Measurements from ENCODE around the gene MAPK4.
"Not testable (repeated sequence)": the region's sequence is repeated elsewhere in the genome, so short reads cannot be mapped to it uniquely, and the experiment has no call there.

MAPK4 gene

DNA sequence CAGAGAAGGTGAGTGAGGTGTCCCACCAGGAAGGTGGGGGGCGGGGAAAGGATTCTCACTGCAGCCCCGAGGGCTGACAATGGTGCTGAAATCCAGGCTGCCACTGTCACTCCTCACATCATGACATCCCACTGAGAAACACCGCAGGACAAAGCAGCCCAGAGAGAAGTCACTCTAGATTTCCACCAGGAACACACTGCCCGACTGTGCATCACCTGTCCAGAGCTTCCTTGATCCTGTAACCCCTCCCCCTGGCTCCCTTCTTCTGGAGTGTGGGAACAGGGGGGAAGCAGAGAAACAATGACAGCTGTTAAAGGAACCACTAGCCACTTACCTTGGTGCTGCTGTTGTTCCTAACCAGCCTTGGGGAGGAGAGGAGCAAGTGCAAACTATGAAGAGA, 190.1 kb downstream of the MAPK4 start:
- DNase-seq (ENCODE audit: low read depth, low spot score), result no peak

DNA sequence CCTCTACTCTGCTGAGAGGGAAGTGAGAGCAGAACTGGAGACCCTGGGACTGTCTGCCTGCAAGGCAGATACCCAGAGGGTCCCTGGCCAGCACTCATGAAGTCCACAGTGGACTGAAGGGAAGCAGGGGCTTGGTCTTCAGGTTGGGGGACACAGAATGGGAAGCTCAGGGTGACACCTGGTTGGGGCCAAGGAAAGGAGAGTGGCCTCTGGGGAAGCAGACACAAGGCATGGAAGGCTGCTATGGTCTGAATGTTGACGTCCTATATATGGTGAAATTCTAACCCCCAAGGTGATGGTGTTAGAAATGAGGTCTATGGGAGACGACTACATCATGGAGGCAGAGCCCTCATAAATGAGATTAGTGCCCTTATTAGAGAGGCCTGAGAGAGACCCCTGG, 190.7 kb downstream of the MAPK4 start:
- no peak for DNase-seq (ENCODE audit: low read depth, low spot score)

DNA sequence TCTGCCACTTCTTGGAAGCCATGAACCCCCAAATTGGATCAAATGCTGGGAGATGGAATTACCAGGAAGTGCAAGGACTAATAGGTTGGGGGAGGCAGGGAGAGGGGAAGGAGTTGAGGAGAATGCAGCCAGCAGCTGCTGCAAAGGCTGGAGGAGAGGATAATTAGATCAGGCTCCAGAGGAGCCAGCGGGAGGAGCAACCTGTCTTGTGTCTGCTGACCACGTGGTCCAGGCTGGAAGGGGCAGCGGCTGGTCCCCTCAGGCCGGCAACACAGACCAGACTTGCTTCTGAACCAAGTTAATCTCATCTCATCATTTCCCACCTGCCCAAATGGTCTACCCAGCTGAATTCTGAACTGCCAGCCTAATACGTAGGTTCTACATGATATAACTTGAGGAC, 191.6 kb downstream of the MAPK4 start:
- DNase-seq (ENCODE audit: low read depth, low spot score), result no peak

DNA sequence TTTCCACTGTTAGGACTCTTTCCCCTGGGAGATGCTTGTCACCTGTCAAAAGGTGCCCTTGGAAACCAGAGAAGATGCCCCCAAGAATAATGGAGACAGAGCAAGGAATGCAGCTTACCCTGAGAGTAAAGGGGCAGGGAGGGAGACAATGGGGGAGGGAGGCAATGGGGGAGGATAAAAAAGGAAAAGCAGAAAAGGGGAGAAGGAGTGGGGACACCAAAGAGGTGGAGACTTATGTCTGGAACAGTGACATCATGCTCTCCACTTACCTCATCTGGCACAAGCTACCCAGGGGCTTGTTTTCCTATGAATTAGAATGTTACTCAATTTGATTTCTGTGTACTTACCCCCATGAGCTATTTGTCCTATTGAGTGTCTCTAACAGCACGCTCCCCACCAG, 192.1 kb downstream of the MAPK4 start:
- no peak for DNase-seq (ENCODE audit: low read depth, low spot score)

DNA sequence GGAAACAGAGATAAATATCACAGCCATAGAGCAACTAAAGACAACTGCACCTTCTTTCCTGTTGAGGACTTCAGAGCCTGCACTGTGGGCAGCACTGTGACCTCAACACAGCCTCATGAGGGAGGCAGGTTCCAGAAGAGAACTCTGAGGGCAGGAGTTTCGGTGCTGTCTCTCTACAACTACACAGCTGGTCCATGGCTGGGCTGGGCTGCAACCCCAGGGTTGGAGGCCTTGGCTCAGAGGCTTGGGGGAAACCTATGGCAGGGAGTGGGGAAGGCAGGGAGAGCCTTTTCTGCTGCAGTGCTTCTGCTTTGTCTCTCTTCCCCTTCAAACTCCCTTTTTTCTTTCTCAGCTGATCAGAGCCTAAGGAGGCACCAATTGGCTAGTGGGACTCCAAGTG, 193.4 kb downstream of the MAPK4 start:
- DNase-seq (ENCODE audit: low read depth, low spot score), result no peak

DNA sequence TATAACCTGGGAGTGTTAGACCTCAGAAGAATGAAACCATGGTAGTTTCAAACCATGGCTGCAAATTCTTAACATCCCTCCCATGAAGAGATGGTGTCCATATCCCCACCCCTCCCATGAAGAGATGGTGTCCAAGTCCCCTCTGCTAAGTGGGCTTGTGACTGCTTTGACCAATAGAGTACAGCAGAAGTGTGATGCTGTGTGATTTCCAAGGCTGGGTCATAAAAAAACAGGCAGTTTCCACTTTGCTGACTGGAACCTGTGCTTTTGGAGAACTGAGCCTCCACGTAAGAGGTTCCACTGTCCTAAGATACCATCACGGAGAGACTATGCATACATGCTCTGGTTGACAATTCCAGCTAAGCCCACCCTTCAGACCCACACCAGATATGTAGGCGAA, 194.4 kb downstream of the MAPK4 start:
- DNase-seq (ENCODE audit: low read depth, low spot score), result no peak

DNA sequence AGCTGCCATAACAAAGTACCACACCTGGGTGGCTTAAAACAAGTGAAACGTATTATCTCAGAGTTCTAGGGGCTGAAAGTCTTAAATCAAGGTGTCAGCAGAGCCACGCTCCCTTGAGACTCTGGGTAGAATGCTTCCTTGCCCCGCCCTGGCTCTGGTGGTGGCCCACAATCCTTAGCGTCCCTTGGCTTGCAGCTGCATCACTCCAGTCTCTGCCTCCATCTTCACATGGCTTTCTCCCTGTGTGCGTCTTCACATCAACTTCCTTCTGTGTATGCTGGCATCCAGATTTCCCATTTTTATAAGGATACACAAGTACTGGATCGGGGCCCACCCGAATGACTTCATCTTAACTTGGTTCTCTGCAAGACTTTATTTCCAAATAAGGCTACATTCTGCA, 197.5 kb downstream of the MAPK4 start:
- DNase-seq (ENCODE audit: low read depth, low spot score), result no peak

DNA sequence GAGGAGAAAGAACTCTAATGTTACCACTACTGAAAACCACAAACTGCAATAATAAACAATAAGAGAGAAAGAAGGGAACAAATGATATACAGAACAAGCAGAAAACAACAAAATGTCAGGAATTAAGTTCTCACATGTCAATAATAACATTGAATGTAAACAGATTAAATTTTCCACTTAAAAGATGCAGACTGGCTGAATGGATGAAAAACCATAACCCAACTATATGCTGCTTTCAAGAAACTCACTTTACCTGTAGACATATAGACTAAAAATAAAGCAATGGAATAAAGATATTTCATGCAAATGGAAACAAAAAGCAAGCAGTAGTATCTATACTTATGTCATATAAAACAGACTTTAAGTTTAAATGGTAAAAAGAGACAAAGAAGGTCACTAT, 209.6 kb downstream of the MAPK4 start:
- no peak for DNase-seq (ENCODE audit: low read depth, low spot score)

DNA sequence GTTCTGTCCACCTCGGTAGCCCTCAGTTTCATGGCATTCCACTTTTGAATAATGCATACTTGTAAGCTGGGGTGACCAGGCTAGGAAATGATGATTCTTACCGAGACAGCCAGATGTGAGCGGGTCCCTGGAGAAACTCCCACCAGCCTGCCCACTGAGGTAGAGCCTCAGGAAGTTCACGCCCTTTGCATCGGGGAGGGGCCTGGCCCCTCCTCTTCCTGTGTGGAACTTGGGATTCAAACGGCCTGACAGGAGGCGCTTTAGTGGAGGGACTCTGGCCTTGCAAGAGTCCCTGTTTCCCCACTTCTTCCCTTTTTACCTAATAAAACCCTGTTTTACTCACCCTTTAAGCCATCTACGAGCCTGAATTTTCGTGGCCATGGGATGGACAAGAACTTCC, 215.3 kb downstream of the MAPK4 start:
- no peak for DNase-seq (ENCODE audit: low read depth, low spot score)

DNA sequence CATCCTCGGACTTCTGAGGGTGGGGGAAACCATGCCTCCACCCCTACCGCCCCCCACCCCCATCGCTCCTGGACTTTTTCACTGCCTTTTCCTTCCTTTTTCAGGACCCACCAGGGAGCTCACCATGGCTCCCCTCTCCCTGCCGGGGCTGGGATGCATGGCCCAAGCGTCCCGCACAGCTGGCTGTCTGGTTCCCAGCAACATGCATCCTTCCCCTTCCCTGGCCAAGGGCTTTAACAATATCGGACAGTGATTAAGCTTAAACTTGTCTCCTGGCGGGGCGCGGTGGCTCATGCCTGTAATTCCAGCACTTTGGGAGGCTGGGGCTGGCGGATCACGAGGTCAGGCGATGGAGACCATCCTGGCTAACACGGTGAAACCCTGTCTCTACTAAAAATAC, 215.8 kb downstream of the MAPK4 start:
- DNase-seq (ENCODE audit: low read depth, low spot score), result no peak

DNA sequence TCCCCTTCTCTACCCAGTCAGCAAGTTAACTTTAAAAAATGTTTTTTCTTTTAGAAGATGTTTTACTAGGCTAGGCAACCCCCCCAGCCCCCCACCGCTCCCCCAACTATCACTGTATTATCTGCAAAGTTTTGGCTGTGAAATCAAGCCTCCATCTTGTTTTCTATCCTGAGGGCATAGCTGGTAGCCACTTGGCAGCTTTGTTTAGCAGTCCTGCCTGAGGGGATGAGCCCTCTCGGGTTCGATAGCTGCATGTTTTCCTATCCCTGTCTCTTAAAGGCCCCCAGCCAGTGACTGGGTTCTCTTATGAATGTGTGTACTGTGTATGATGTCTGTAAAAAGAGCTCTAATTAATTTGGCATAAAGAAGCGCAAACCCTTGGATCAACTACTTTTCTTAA, 216.5 kb downstream of the MAPK4 start:
- DNase-seq (ENCODE audit: low read depth, low spot score), result no peak

DNA sequence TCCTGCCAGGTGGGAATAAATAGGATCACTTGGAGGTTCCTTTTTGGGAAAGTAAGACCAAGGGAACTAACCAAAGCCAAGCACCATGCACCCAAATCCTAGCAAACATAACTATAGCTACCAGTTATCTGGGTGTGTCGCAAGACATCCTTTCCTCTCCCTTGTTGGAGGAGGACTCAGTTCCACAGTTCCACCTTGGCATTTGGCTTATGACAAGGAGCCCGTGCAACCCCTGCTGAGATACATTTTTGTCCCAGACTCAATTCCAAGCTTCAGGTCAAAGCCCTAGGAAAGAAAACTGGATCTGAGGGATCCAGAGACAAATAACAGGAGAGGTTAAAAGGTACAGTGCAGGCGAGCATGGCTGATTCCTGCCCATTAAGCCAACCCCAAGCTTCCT, 219.1 kb downstream of the MAPK4 start:
- not testable (repeated sequence) for DNase-seq (ENCODE audit: low read depth, low spot score)

Data from activated CD4-positive, CD25-positive, alpha-beta regulatory T cell treated with anti-CD3 and anti-CD28 coated beads, Interleukin-2, amount 50 U/mL, for 16 hours (primary cell).